AG04449 (cell line): Measurements from ENCODE around the gene RRBP1.

Experiments
- CTCF ChIA-PET: fragments of 350-600 bp; formaldehyde crosslinking; extraction: SDS; loops from one replicate; lab custom pipeline; 2021; ENCODE audit warnings: antibody characterized with exemption; lab: Yijun Ruan, JAX
- POLR2A ChIA-PET: fragments of 400-600, 350-600 bp; formaldehyde crosslinking; extraction: SDS; loops from one replicate; lab custom pipeline; 2020; ENCODE audit warnings: antibody characterized with exemption, inconsistent platforms; lab: Yijun Ruan, JAX
- DNase-seq: peaks from one replicate; pipeline ENCODE4 v3.0.0-alpha.2; 2010; ENCODE audit warnings: low read depth, low spot score
- H3K4me3 ChIP-seq: 2 replicates; pipeline ENCODE4 v1.5.1; 2011; ENCODE audit warnings: low read depth, mild to moderate bottlenecking, control low read depth, low read length
- CTCF ChIP-seq: IDR thresholded peaks from one replicate; pipeline ENCODE4 v1.5.1; 2011; ENCODE audit warnings: mild to moderate bottlenecking, moderate library complexity, low read length, control low read depth, inconsistent platforms; ENCODE audit not compliant: insufficient read depth; ENCODE audit errors: missing control alignments

Gene RRBP1

GRCh38 chr20:17678295-17678694 lies 3.7 kb downstream of the RRBP1 start:
- no peak for TF ChIP-seq CTCF
- POLR2A ChIA-PET: interaction anchor here (1.8 kb wide), 1 partner anchor 196 kb away, joined by 5 read pairs; no protein-coding TSS in a partner anchor
- no peak for DNase-seq
- CTCF ChIA-PET: interaction anchor here (0.7 to 9.2 kb wide), 9 partner anchors 12 to 261 kb away, joined by 3 to 140 read pairs (median 3); no protein-coding TSS in a partner anchor
- no peak overlapping the region for H3K4me3 ChIP-seq

GRCh38 chr20:17676942-17677341 lies 5.1 kb downstream of the RRBP1 start:
- CTCF ChIA-PET: interaction anchor here (1.0 to 9.2 kb wide), 5 partner anchors 11 to 263 kb away, joined by 3 to 140 read pairs (median 5); no protein-coding TSS in a partner anchor
- no peak for DNase-seq
- TF ChIP-seq CTCF: no peak
- no peak overlapping the region for H3K4me3 ChIP-seq
- POLR2A ChIA-PET: interaction anchor here (0.7 to 1.3 kb wide), 4 partner anchors 10 to 59 kb away, joined by 3 to 6 read pairs (median 3); no protein-coding TSS in a partner anchor

GRCh38 chr20:17676378-17676759 lies 5.7 kb downstream of the RRBP1 start:
- CTCF ChIA-PET: interaction anchor here (1.3 to 9.2 kb wide), 3 partner anchors 20 to 263 kb away, joined by 3 to 140 read pairs (median 10); no protein-coding TSS in a partner anchor
- no peak for TF ChIP-seq CTCF
- H3K4me3 ChIP-seq: no peak overlapping the region
- DNase-seq: no peak
- POLR2A ChIA-PET: interaction anchor here (1.1 to 1.3 kb wide), 2 partner anchors 10 to 43 kb away, joined by 3 to 6 read pairs; no protein-coding TSS in a partner anchor

GRCh38 chr20:17675519-17676377 lies 6.3 kb downstream of the RRBP1 start:
- no peak for DNase-seq
- CTCF ChIA-PET: interaction anchor here (1.3 to 9.2 kb wide), 3 partner anchors 19 to 264 kb away, joined by 3 to 140 read pairs (median 10); no protein-coding TSS in a partner anchor
- POLR2A ChIA-PET: interaction anchor here (1.1 kb wide), 1 partner anchor 43 kb away, joined by 3 read pairs; no protein-coding TSS in a partner anchor
- no peak overlapping the region for H3K4me3 ChIP-seq
- TF ChIP-seq CTCF: no peak

- ChIA-PET CTCF (interaction anchor here (3.2 to 9.2 kb wide), 2 partner anchors 223 to 265 kb away, joined by 10 to 140 read pairs; no protein-coding TSS in a partner anchor), POLR2A (no interaction called here)
- no peak for TF ChIP-seq CTCF
- no peak for DNase-seq
- H3K4me3 ChIP-seq: no peak overlapping the region
Measured at GRCh38 chr20:17674722-17675518, 7.1 kb downstream of the RRBP1 start.
